SKM-1 (cell line): ENCODE measurements around the gene CEP89.
"Not testable (repeated sequence)": the region's sequence is repeated elsewhere in the genome, so short reads cannot be mapped to it uniquely, and the experiment has no call there.

Experiments used
- DNase-seq: peaks from one replicate; lab custom pipeline; 2025; ENCODE audit not compliant: unreplicated experiment; lab: John Stamatoyannopoulos, UW

The CEP89 gene

GRCh38 chr19:32843716-32844245 lies 128.0 kb downstream of the CEP89 start:
- no peak for DNase-seq

DNA sequence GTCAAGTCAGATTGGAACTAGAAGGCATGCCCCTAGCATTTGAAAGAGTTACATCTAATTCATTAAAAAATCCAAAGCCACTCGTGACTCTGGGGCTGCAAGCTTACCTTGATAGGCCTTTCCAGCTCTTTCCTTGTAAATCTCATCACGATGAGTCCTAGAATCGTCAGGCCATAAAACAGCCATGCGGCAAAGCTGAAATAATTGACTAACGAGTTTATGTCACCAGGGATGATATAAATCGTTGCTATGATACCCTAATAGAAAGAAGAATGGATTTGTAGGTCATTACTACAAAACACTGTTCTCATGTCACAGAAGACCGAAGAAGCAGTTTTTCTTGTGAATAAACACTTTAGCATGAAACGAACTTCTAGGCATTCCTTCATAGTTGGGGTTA lies 129.7 kb downstream of the CEP89 start:
- DNase-seq: no peak

DNA sequence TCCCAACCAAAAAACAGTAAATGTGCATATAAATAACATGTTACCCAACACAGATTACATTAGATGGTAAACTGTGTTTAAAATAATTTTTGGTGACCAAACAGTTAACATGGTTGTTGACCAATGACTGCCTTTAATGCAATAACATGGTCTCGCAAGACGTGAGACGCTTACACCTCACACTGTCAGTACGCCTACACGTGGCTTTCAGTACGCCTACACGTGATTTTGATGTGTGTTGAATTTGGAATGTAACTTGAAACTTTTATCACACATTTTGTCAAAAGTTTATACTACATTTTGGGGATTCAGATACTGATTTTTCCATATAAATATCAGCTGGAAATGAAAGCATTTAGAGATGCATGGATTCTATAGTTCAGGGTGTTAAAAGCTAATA lies 134.2 kb downstream of the CEP89 start:
- DNase-seq: no peak

- not testable (repeated sequence) for DNase-seq
Measured at GRCh38 chr19:32833388-32833787, 138.4 kb downstream of the CEP89 start.

- DNase-seq: not testable (repeated sequence)
Measured at GRCh38 chr19:32832825-32833224, 138.9 kb downstream of the CEP89 start.

GRCh38 chr19:32832094-32832493 lies 139.7 kb downstream of the CEP89 start:
- not testable (repeated sequence) for DNase-seq

DNA sequence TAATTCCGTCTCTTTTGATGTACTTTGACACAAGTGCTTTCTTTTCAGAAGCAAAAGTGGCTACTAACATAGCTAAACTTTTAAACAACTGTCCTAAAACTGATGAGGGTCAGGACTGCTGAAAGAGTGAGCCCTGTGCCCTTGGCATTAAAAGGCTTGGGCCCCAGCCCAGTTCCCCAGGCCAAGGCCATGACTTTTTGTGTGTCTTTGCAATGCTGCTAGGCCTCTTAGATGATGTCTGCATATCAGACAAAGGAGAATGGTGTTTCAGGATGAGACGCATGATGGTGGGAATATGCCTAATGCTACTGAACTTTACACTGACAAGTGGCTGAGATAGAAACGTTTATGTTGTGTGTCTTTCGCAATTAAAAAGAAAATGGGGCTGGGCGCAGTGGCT lies 140.1 kb downstream of the CEP89 start:
- DNase-seq: no peak

GRCh38 chr19:32830231-32831014 lies 141.3 kb downstream of the CEP89 start:
- no peak for DNase-seq

DNA sequence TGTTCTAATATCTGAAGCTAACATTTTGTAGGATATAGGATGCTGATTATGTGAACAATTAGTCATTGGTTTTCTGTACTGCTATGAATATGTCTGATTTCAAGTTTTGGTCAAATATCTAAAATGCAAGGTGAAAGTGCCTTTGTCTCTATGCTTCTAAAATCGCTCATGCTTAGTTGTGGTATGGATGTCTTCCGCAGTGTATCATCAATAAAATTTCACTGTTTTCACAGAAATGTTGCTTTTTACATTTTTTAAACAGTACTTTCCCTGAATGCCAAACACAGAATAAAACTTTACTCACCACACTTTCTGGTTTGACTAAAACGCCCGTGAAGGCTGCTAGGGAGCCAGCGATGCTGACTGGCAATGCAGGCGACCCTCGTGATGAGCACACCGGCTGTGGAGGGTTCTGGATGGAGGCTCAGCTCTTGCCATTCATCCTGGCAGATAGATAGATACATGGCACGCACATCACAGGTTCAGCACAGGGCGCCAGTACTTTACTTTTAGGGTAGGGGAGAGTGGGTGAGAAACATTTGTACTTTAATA lies 142.3 kb downstream of the CEP89 start:
- no peak for DNase-seq

- no peak for DNase-seq
Measured at GRCh38 chr19:32828643-32829344, 143.0 kb downstream of the CEP89 start.

DNA sequence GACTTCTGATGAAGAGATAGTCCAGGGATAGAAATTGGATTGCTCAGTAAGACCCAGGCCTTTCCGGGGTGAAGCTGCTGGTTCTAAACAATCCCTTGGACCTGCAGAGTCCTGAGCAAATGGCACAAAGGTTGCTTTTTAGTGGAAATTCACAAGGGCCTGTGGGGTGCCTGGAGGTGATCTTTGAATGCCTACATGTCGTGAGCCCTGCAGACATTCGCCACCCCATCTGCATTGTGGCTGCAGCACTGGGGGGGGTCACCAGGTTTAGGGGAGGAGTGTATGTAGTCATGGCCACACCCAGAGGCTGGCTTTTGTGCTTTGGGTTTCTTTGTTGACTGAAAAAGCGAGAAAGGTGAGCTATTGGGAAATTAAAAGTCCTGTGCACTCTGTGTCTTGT lies 143.6 kb downstream of the CEP89 start:
- no peak for DNase-seq
